Activated CD4-positive, alpha-beta T cell treated with anti-CD3 and anti-CD28 coated beads, Interleukin-2, Interleukin-6, amounts not matched to agents 100 ng/mL and 50 ng/mL, durations not matched to agents 16 hours and 8 hours (primary cell): ENCODE measurements around the gene MYO1H.
"Not testable (repeated sequence)": the region's sequence is repeated elsewhere in the genome, so short reads cannot be mapped to it uniquely, and the experiment has no call there.

Experiments used
- DNase-seq: peaks from one replicate; pipeline ENCODE4 v3.0.0-alpha.2; 2020

The MYO1H gene

DNA sequence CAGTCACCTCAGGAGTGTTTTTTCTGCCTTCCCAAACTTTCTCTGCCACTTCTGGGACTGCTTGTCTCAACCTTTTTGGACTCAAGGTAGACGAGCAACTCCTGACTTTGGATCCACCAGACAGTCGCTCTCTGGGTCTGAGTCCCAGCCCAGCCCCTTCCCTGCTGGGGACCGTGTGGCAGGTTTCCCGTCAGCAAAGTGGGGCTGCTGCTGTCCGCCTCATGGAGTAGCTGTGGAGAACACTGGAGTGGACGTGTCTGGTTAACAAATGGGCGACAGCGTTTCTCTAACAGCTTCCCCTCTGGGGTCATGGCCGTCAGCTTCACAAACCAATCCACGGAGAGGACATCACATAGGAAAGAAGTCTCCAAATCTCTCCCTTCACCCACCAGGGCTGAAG is 74.6 kb downstream of the MYO1H start:
- no peak for DNase-seq

GRCh38 chr12:109423392-109423791 is 75.7 kb downstream of the MYO1H start:
- no peak for DNase-seq

DNA sequence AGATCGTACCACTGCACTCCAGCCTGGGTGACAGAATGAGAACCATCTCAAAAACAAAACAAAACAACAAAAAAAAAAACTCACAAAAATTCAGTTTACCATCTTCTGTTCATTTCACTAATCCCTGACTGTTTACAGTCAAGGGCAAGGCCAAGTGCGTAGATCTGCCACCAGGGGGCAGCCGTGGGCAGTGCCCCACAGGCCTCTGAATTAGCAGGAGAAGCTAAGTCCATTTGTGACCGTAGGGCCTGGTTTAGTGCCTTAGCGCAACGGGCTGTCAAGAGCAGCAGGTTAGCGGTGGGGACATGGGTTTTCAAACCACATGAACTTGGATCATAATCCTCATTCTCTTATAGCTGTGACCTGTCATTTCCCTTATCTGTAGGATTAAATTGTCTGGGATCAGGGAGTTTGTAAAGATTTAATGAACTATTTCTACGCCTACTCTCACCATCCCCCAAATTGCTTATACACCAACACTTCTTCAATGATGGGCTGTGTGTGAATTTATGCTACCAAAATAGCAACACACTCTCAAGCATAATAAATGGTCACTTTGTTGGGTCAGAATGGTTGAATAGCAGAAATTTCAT is 80.4 kb downstream of the MYO1H start:
- peak; percentile 85 for DNase-seq

GRCh38 chr12:109428804-109429203 is 81.1 kb downstream of the MYO1H start:
- DNase-seq, result not testable (repeated sequence)

- no peak for DNase-seq
These were observed 82.5 kb downstream of the MYO1H start for GRCh38 chr12:109430244-109430643.

DNA sequence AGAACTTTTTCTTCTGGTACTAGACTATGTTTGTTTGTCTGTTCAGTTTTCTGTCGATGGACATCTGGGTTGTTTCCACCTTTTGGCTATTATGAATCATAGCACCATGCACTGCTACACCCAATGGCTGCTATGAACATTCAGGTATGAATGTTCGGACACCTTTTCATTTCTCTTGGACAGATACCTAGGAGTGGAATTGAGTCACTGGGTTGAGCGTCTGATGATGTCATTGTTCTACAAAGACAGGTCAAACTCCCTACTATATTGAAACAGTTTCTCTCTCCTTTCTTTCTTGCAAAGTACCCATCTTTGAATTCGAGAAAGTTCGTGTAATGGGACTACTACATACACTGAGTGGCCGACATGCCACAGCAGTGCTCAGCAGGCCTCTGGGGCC is 84.7 kb downstream of the MYO1H start:
- no peak for DNase-seq

DNA sequence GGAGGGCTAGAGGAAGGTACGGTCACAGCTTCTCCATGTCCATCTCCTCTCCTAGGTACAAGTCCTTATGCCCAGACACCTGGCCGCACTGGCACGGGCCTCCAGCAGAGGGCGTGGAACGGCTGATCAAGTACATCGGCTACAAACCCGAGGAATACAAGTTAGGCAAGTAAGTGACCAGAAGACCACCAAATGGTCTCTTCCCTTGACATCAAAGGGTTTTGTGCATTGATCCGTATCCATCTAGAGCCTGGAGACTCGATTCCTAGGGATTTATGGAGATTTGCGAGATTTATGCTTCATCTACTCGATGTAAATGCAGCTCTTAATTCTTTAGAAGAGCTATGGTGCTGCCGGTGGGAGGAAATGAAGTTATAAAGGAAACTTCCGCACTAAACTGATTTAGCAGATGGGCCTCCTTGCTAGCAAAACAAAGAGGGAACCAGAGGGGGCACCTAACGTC is 85.2 kb downstream of the MYO1H start:
- peak; percentile 80 for DNase-seq

DNA sequence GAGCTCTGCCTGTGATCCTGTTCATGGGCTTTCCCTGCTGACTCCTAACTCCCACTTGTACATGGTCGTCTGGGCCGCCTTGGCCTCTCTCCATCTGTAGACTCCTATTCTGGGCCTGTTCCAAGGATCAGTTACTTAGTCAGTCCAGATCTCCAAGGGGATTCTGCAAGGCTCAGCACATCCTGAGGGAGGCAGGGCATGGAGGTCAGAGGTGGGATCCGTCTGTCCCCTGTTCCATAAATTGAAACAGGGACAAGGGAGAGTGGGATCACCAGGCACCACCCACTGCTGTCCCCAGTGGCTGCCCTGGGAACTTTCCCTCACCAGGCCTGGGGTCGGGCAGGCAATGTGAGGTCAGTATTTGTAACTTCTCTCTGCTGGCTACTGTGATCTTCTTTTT is 85.9 kb downstream of the MYO1H start:
- DNase-seq, result no peak

- no peak for DNase-seq
These were observed 86.9 kb downstream of the MYO1H start for GRCh38 chr12:109434582-109434981.

- no peak for DNase-seq
These were observed 87.9 kb downstream of the MYO1H start for GRCh38 chr12:109435428-109436187.

GRCh38 chr12:109436188-109436560 is 88.5 kb downstream of the MYO1H start:
- no peak for DNase-seq

DNA sequence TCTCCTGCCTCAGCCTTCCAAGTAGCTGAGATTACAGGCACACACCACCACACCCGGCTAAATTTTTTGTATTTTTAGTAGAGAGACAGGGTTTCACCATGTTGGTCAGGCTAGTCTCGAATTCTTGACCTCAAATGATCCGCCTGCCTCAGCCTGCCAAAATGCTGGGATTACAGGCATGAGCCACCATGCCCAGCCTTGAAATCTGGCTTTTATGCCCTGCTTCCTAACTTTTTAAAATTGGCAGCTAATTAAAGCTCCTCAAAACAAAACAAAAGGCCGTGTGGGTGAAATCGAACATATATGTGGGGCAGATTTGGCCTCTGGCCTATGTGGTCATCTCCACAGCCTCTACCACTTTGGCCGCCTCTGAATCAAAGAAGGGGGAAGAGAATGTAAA is 91.5 kb downstream of the MYO1H start:
- DNase-seq, result no peak

- DNase-seq, result not testable (repeated sequence)
These were observed 92.3 kb downstream of the MYO1H start for GRCh38 chr12:109439951-109440350.

- DNase-seq, result no peak
These were observed 93.3 kb downstream of the MYO1H start for GRCh38 chr12:109440851-109441490.

- no peak for DNase-seq
These were observed 96.1 kb downstream of the MYO1H start for GRCh38 chr12:109443794-109444193.

- no peak for DNase-seq
These were observed 96.6 kb downstream of the MYO1H start for GRCh38 chr12:109444259-109444658.

GRCh38 chr12:109445191-109445609 is 97.5 kb downstream of the MYO1H start:
- DNase-seq, result no peak

DNA sequence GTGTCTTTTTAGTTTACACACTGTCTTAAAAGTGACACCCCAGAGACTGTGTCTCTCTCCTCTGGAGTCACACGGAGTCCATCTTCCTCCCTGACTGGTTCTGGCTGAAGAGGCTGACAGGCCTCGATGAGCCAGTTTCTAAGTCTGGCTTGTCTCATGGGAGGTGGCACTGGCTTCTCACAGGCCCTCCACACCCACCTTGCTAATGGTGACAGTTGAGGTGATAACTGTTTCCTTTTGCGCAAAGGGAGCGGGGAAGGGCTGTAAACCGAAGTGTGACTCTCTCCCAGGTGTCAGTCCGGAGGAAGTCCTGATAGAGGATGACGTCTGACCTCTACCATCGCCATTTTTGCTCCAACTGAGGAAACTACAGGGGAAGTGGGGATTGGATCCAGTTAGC is 99.2 kb downstream of the MYO1H start:
- DNase-seq, result no peak

GRCh38 chr12:109447482-109447881 is 99.8 kb downstream of the MYO1H start:
- no peak for DNase-seq

DNA sequence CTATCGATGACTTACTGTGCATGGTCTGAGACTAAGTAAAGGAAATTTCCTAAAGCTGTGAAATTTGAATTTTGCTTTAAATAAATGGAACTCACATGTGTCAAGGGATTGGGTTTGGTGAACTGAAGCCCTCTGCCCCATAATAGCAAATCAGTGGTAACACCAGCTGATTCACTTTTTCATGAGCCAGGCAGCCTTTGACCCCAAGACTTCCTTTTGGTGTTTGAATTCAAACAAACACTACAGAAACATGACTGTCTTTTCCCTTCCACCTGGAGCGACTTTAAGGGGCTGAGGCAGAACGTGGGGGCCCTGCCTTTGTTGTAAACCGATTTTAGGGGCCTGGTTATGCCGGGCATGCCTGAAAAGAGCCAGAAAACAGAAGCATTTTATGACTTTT is 100.6 kb downstream of the MYO1H start:
- DNase-seq, result no peak

GRCh38 chr12:109448707-109449390 is 101.1 kb downstream of the MYO1H start:
- DNase-seq, result no peak

GRCh38 chr12:109449845-109450532 is 102.3 kb downstream of the MYO1H start:
- no peak for DNase-seq

DNA sequence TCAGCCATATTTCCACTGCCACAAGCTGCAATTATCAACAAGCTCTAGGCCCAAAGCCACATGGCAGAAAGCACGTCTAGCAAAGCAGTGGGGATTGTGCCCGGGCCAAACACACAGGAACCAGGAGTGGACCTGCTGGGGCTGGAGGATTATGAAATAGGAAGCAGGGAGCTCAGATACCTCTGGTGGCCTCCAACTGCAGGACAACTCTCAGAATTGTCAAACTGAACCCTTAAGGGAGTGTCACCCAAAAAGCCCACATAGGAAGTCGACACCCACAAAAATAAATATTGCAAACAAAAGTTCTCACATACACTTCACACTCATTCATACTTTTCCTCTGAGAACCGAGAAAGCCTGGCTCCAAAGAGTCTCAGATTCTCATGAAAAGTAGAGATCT is 103.3 kb downstream of the MYO1H start:
- no peak for DNase-seq
